Measurements from ENCODE around the gene MARK3. TPM values are rescaled to one million over a fixed set of nuclear protein-coding genes. Genes with fewer than 3 reads are reported as not detected.

MARK3 gene
- total RNA-seq, 1 donor from 2014 or later = 104 TPM

- ATAC-seq (no peak), DNase-seq (ENCODE audit: low spot score) (peak; percentile 21)
- intact Hi-C loops (cut with DNase I) = no loop called here
These were observed 23.3 kb upstream of the MARK3 start for GRCh38 chr14:103361867-103362266.

- ATAC-seq (no peak), DNase-seq (ENCODE audit: low spot score) (no peak)
- intact Hi-C loops (cut with DNase I) = no loop called here
These were observed 22.4 kb upstream of the MARK3 start for GRCh38 chr14:103362780-103363179.

GRCh38 chr14:103366741-103367140 is 18.5 kb upstream of the MARK3 start:
- no peak for ATAC-seq
- DNase-seq (ENCODE audit: low spot score) = no peak
- intact Hi-C loops (cut with DNase I) = no loop called here

- no peak for ATAC-seq
- intact Hi-C loops (cut with DNase I) = no loop called here
- no peak for DNase-seq (ENCODE audit: low spot score)
These were observed 17.2 kb upstream of the MARK3 start for GRCh38 chr14:103367995-103368394.

- DNase-seq (ENCODE audit: low spot score) (no peak), ATAC-seq (no peak)
- intact Hi-C loops (cut with DNase I) = no loop called here
These were observed 15.1 kb upstream of the MARK3 start for GRCh38 chr14:103370087-103370486.

- intact Hi-C loops (cut with DNase I) = no loop called here
- DNase-seq (ENCODE audit: low spot score) (no peak), ATAC-seq (no peak)
These were observed 13.2 kb upstream of the MARK3 start for GRCh38 chr14:103372017-103372416.

- ATAC-seq (no peak), DNase-seq (ENCODE audit: low spot score) (peak; percentile 53)
- intact Hi-C loops (cut with DNase I) = no loop called here
These were observed 12.5 kb upstream of the MARK3 start for GRCh38 chr14:103372552-103373304.

- DNase-seq (ENCODE audit: low spot score) = no peak
- no peak for ATAC-seq
- intact Hi-C loops (cut with DNase I) = no loop called here
These were observed 11.1 kb upstream of the MARK3 start for GRCh38 chr14:103374121-103374520.

- intact Hi-C loops (cut with DNase I) = no loop called here
- no peak for ATAC-seq
- peak; percentile 25 for DNase-seq (ENCODE audit: low spot score)
These were observed 7.6 kb upstream of the MARK3 start for GRCh38 chr14:103377522-103378037.

- intact Hi-C loops (cut with DNase I) = no loop called here
- ATAC-seq (no peak), DNase-seq (ENCODE audit: low spot score) (no peak)
These were observed 7.0 kb upstream of the MARK3 start for GRCh38 chr14:103378038-103378854.

GRCh38 chr14:103380719-103381377 is 4.4 kb upstream of the MARK3 start:
- ATAC-seq (no peak), DNase-seq (ENCODE audit: low spot score) (no peak)
- intact Hi-C loops (cut with DNase I) = no loop called here

GRCh38 chr14:103382376-103382775 is 2.8 kb upstream of the MARK3 start:
- peak; percentile 26 for DNase-seq (ENCODE audit: low spot score)
- no peak for ATAC-seq
- intact Hi-C loops (cut with DNase I) = no loop called here

GRCh38 chr14:103384450-103385151 is 614 bp upstream of the MARK3 start:
- intact Hi-C loops (cut with DNase I) = no loop called here
- ATAC-seq (no peak), DNase-seq (ENCODE audit: low spot score) (no peak)

- intact Hi-C loops (cut with DNase I) = no loop called here
- ATAC-seq = no peak
- no peak for DNase-seq (ENCODE audit: low spot score)
These were observed 906 bp downstream of the MARK3 start for GRCh38 chr14:103385929-103386712.

- no peak for ATAC-seq
- intact Hi-C loops (cut with DNase I) = no loop called here
- no peak for DNase-seq (ENCODE audit: low spot score)
These were observed 1.6 kb downstream of the MARK3 start for GRCh38 chr14:103386713-103387329.

GRCh38 chr14:103388664-103389063 is 3.4 kb downstream of the MARK3 start:
- intact Hi-C loops (cut with DNase I) = no loop called here
- ATAC-seq = no peak
- DNase-seq (ENCODE audit: low spot score) = no peak

GRCh38 chr14:103390605-103391004 is 5.4 kb downstream of the MARK3 start:
- ATAC-seq = no peak
- DNase-seq (ENCODE audit: low spot score) = no peak
- intact Hi-C loops (cut with DNase I) = no loop called here

- intact Hi-C loops (cut with DNase I) = no loop called here
- ATAC-seq = peak; percentile 45
These were observed 5.8 kb downstream of the MARK3 start for GRCh38 chr14:103391048-103391447.

More at GRCh38 chr14:103391048-103391447, 5.8 kb downstream of the MARK3 start:
- DNase-seq (ENCODE audit: low spot score) = no peak

All from sciatic nerve (tissue), 2 donors.